Epidermal melanocyte (primary cell): ENCODE results near the gene MRPS12.

Experiments used
- DNase-seq: peaks from one replicate; pipeline ENCODE4 v3.0.0; 2011; ENCODE audit warnings: low spot score; ENCODE audit not compliant: insufficient read length

The MRPS12 gene

DNA sequence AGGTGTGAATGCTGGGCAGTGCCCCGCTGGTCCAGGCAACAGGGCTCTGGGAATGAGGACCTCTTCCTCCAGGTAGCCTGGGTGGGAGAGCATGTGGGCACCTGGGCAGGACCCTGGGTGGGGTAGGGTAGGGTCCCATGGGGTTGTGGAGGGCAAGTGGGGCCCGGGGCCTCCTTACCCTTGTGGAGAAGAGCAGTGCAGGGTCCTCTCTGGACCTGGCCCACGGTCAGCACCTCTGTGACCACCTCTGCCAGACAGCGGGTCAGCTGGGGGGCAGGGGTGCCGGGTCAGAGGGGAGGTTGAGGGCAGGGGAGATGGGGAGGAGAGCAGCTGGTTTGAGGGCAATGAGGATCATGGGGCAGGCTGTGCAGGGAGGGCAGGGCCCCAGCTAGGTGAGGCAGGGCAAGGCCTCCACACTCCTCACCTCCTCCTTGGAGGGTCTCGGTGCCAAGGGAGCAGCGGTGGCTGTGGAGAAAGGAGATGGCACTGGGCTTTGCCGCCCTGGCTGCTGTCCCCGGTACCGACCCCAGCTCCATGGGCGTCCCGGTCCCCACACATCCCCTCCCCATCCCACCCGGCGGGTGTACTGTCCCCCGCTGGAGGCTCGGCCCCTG is 19.2 kb upstream of the MRPS12 start:
- DNase-seq: peak; percentile 10

DNA sequence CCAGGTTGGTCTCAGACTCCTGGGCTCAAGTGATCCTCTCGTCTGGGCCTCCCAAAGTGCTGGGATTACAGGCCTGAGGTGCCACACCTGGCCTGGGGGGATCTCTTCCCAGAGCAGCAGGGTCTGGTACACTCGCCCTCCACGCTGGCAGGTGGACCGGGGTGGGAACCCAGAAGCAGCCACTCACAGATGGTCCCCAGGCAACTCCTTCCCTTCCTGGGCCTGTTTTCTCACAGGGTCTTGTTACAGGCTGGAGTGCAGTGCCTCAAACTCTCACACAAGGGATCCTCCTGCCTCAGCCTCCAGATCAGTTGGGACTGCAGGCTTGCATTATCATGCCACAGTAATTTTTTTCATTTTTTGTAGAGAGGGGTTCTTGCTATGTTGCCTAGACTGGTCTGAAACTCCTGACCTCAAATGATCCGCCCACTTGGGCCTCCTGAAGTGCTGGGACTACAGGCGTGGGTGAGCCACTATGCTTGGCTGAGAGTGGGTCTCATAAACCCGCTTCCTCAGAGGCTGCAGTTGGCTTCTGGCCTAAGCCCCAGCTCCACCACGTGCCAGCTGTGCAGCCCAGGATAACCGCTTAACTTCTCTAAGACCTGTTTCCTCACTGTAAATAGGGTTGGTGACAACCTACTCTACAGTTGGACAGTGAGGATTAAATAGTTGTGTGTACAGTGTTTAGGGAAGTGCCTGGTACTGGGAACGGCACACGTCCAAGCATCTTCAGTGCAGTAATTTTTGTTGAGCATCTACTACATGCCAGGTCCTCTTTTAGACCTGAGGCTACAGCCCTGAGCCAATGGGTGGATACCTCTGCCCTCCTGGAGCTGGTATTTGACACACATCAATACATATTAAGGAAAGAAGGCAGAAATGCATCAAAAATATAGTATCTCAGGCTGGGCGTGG is 17.9 kb upstream of the MRPS12 start:
- DNase-seq: peak; percentile 12

DNA sequence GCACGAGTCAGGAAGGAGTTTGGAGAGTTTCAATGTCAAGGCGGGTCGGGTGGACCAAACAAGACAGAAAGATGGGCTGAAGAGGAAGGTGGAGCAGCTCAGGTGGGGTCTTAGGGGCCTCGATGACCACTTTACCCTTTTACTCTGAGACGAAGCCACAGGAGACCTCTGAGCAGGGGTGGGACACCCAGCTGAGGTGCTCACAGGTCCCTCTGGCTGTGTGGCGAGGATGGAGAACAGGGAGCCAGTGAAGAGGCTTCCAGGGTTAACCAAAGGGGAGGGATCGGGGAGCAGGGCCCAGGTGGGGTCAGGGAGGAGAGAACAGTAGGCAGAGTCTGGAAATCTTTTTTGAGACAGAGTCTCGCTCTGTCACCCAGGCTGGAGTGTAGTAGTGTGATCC is 16.8 kb upstream of the MRPS12 start:
- DNase-seq: no peak

DNA sequence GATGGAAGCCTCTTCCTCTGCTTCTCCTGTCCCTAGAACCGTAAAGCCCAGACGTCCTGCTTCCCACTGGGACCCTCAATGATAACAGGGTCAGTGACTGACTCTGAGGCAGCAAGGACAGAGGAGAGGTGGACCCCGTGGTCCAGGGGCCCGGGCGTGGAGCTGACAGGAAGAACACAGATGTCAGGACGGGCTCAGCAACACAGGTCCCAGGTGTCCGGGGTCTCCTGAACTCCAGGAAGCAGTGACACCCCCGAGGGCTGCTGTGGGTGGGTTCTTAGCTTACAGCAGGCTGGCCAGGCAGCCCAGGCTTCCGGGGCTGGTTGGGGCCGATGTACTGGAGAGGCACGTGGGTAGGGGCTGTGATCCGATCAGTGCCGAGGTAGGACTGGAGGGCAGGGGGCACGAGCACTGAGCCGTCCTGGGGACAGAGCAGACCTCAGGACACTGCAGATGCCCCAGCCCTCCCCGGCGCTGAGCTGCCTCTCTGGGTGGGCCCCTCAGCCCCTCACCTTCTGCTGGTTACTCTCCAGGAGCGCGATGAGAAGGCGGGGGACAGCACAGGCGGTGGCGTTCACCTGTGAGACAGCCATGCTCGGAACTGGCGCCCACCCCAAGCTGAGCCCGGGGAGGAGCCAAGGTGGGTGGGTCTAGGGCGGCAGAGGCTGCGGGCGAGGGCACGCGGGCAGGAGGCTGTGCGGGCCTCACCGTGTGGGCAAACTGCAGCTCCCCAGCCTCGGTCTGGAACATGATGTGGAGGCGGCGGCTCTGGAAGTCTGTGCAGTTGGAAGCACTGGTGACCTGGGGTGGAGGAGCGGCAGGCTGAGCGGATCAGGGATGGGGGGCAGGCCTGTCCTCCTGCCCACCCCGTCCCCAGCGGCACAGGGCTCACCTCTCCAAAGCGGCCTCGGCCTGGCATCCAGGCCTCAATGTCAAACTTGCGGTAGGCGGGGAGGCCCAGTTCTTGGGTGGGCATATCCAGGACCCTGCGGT is 15.1 kb upstream of the MRPS12 start:
- DNase-seq: no peak

DNA sequence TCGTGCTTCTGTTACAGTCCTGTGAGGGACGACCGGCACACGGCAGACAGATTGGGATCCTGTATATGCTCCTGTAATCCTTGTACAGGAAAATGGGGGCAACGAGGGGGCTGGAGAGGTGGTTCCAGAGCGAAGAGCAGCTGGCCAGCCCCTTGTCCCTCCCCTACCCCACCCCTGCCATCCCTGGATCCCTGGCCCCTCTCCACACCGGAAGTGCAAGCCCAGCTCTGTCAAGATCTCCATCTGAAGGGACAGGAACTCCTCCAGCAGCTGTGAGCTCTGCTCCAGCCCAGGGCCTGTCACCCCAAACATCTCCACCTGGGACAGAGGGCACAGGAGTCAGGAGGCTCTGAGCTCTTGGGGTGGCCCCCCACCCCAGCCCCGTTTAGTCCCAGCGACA is 13.2 kb upstream of the MRPS12 start:
- DNase-seq: no peak

DNA sequence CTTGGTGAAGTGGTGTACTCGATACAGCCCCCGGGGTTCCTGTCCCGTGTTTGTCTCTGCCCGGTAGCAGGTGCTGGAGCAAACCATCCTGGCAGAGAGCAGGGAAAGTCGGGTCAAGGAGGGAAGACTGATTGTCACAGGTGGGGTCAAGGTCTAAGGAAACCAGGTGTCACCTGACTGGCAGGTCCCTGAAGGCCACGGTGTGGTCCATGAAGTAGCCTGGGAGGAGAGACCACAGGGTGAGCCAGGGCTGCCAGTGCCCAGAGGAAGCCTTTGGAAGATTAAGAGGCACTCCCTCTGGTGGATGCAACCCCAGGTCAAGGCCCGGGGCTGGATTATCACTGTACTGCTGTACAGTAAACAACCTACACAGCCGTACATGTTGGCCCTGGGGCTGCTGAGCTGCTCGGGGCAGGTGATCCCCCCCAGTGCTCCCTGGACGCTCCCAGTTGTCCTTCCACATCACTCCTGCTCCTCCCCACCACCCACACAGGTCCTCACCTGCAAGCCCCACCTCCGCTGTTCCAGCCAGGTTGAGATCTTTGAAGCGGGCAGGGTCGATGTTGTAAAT is 12.7 kb upstream of the MRPS12 start:
- no peak for DNase-seq

DNA sequence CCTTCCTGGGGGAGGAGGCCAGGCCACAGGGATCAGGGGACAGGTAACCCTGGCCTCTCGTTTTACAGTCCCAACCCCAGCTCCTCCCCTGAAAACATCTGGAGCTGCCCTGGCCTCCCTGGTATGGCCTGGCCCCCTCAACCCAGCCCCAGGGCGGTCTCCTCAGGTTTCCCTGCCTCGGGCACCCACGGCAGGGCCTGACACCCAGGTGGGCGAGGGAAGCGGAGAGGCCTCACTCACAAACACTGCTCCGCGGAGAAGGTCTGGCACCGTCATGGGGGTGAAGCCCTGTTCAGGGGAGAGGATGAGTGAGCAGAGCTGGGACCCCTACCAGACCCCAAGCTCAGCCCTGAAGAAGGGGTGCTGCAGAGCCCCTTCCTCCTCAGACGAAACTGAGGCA is 12.2 kb upstream of the MRPS12 start:
- no peak for DNase-seq

DNA sequence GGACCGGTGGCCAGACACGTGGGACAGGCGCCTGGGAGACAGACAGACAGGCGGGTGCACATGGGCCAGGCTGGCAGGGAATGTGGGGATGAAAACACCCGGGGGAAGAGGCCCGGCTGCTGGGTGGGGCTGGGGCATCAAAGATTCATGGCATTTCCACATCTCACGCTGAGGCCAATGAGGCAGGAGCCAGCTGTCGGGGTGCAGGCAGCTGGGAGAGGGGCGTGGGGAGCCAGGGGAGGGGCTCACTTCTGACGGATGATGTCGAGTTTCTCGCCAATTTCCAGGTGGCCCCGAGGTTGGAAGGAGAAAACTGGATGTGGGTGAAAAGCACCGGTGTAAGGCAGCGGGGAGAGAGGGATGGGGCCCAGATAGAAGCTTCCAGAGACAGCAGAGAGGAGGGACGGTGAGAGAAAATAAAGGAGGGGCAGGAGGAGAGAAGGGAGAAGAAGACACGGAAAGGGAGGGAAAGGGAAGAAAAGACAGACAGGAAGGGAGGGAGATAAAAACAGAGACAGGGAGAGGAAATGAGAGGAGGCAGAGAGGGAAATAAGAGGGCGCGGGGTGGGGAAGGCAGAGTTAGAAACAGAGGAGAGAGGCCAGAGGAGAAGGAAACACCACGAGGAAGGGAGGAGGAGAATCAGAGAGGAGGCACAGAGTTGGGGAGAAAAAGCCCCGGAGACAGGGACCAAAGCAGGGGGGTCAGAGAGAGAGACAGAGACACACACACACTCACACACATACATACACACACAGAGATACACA is 10.7 kb upstream of the MRPS12 start:
- no peak for DNase-seq

DNA sequence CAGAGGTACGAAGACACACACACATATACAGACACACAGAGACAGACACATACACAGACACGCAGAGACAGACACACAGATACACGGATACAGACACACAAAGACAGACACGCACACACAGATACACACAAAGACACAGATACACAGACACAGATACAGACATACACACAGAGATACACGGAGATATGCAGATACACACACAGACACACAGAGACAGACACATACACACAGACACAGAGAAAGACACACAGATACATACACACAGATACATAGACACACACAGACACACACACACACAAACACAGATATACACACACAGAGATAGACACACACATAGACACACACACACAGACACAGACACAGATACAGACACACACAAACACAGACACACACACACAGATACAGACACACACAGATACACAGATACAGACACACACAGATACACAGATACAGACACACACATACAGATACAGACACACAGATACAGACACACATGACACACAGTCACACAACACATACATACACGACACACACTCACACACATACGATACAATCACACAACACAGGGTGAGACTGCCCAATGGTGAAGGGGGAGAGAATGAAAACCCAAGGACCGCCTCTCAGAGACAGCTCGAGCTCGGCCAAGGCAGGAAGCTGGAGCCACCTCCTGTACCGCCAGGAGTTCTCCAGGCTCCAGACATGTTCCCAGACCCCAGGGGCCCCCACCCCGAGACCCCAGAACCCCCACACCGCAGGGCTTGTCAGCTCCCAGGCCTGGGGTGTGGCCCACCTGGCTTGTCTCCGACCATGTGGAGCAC is 9.9 kb upstream of the MRPS12 start:
- DNase-seq: no peak

DNA sequence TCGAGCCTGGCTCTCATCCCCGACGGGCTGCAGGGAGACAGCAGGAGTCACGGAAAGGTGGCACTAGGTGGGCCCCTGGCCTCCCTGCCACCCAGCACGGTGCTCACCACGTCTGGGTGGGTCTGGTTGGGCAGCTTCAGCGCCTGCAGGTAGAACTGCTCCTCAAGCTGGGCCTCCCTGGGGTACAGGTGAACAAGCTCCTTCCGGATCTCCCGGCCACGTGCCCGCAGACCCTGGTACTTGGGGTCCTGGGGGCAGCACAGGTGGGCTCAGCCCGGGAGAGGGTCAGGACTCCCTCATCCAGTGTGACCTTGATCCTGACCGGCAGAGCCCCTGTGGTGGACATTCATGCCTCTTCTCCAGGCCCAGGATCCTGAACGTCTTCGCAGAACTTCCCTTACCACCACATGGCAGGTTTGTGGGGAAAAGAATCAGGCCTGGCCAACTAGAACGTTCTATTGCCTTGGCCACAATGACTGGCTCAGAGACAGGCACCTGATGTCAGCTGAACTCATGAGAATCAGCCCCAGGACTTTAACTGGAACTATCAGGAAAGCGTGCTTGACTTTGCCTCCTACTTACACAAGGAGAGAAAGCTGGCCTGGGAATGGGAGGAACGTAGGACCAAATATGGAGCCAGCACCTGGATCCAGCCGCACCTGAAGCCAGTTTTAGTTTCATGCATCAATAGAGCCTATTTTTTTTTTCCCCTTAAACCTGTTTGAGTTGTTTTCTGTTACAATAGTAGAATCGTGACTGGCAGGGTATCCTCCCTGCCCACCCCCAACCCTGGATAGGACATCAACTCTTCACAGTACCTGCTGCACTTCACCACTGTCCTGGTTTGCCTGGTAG is 9.1 kb upstream of the MRPS12 start:
- DNase-seq: no peak

DNA sequence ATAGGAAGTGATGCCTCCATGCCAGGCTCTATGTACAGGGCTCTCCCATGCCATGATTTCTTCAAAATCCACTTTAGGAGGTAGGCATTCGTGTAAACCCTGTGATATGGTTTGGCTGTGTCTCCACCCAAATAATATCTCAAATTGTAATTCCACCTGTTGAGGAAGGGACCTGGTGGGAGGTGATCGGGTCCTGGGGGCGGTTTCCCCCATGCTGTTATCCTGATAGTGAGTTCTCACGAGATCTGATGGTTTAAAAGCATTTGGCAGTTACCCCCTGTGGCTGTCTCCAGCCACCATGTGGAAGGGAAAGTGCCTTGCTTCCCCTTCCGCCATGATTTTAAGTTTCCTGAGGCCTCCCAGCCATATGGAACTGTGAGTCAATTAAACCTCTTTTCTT is 8.3 kb upstream of the MRPS12 start:
- DNase-seq: no peak

DNA sequence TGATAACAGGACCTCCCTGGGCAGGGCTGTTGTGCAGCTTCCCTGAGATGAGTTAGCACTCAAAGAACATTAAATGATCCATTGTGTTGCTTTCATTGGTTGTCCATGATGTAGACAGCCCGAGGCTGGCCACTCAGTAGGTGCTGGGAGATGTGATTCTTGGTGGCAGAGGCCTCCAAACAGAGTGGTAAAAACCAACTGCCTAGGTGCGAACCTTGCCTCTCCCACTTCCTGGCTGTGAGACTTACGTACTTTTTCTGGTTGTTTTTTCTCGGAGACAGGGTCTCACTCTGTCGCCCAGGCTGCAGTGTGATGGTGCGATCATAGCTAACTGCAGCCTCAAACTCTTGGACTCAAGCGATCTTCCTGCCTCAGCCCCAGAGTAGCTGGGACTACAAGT is 6.4 kb upstream of the MRPS12 start:
- DNase-seq: no peak

DNA sequence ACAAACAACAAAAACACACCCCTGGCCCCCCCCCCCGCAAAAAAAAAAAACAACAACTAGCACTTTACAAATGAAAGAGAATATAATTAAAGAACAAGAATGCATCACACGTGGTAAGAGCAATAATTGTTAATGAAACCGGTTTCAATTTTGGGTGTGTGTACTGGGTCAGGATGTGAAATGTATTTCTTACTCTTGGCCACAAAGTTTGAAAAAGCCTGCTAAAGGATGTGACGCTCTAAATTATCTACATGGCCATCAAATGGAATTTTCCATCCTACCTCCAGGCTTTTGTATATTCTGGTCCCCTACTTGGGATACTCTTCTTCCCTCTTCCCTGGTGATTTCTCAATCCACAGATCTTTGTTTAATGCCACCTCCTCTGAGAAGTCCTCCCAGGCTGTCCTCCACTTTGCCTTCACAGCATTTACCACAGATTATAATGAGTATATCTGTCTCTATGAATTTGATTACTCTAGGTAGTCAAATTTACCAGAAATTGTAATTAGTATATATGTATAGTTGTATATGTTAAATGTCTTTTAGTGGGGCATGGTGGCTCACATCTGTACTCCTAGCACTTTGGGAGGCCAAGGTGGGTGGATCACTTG is 2.2 kb upstream of the MRPS12 start:
- no peak for DNase-seq

DNA sequence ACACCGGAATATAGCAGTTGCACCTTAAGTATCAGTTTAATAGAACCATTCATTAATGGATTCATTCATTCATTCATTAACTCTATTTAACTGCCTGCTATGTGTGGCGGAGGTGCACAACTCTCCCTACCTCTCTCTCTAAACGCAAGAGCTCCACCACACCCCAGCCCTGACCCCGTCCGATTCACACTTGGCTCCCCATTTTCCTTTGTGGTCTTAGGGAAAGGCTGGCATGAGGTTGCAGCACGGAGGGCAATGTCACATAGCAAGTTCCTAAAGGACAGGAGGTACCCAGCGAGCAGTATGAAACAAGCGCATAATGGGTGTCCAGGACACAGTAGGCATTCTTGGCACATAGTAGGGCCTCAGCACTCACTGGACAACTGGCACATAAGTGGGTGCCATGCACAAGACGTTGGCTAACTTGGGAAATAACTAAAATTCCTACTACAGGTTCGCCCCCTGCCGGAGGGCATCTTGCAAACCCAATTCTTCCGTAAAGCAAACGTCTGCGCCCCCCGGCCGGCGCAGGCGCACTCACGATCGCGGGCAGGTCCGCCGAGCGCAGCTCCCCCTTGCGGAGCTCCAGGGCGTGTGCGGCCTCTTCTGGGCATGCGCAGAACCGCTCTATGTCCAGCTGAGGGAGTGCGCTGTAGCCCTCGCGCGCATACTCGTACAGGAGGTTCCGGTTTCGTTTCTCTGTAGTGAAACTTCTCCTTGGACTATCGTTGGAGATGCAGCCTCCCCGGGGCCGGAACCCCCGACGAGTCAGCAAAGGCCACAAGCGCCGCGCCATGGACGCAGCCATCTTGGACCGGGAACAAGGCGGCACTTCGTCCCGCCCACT is 592 bp upstream of the MRPS12 start, which contains the start of gene SARS2:
SARS2 (minus strand) TSS at position 835 of the 847 bp plus-strand sequence; CDS start at position 808, 27 bp downstream.
- DNase-seq: peak; percentile 87

DNA sequence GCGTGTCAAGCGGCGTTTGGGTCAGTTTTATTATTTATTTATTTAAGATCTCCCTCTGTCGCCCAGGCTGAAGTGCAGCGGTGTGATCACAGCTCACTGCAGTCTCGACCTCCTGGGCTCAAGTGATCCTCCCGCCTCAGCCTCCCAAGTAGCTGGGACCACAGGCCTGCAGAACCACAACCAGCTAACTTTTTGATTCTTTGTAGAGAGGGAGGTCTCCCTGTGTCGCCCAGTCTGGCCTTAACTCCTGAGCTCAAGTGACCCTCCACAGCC is 713 bp downstream of the MRPS12 start:
- no peak for DNase-seq

DNA sequence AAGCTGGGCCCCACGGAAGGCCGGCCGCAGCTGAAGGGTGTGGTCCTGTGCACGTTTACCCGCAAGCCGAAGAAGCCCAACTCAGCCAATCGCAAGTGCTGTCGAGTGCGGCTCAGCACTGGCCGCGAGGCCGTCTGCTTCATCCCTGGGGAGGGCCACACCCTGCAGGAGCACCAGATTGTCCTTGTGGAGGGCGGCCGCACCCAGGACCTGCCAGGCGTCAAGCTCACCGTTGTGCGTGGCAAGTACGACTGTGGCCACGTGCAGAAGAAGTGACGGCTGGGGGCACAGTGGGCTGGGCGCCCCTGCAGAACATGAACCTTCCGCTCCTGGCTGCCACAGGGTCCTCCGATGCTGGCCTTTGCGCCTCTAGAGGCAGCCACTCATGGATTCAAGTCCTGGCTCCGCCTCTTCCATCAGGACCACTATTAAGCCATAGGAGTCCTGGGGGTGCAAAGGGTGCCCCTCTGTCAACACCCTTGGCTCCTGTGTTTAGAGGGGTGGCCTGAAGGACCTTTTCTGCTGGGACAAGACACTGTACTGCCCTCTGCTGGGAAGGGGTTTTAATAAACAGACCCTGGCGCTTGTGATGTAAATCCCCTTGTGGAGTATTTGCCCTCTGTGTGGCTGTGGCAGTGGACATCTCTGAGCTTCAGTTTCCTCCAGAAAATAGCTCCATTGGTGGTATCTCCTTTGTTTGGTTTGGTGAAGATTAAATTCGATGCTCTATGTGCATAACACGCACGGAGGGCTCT is 1.9 kb downstream of the MRPS12 start:
- DNase-seq: no peak

DNA sequence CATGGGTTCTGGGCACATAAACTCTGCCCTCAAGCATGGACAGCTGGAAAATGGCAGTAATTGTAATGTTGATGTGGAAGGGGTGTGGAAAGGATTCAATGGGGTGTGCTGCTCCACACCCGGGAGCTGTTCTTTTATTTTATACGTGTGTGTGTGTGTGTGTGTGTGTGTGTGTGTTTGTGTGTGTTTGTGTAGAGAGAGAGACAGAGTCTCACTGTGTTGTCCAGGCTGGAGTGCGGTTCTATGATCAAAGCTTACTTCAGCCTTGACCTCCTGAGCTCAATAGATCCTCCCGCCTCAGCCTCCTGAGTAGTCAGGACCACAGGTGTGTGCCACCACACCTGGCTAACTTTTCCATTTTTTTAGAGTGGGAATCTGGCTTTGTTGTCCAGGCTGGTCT is 2.8 kb downstream of the MRPS12 start:
- no peak for DNase-seq
